GM03348 (cell line): ENCODE data around the gene APMAP.

Experiments
- DNase-seq: peaks from one replicate; pipeline ENCODE4 v3.0.0; 2012; ENCODE audit warnings: low spot score

The APMAP gene

GRCh38 chr20:24965065-24965919 is 27.3 kb downstream of the APMAP start:
- DNase-seq: no peak

- no peak for DNase-seq
These were observed 28.1 kb downstream of the APMAP start for GRCh38 chr20:24964506-24964840.

- DNase-seq: no peak
These were observed 28.7 kb downstream of the APMAP start for GRCh38 chr20:24963672-24964505.

DNA sequence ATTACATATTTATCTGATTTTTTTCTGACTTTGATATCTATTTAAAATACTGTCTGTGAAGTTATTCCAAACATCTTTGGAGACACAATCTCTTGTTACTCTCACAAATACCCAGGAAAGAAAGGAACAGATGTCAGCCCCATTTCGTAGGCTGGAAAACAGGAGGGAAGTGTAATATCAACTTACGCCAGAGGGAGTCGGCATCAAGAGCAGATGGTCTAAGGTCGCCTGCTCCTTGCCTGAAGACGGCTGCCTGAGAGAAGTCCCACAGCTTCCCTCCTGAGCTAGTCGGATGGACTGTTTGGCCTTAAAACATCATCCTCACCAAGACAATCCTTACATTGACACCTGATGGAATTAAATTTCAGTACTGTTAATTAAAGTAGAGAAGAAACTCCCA is 30.0 kb downstream of the APMAP start:
- DNase-seq: no peak

DNA sequence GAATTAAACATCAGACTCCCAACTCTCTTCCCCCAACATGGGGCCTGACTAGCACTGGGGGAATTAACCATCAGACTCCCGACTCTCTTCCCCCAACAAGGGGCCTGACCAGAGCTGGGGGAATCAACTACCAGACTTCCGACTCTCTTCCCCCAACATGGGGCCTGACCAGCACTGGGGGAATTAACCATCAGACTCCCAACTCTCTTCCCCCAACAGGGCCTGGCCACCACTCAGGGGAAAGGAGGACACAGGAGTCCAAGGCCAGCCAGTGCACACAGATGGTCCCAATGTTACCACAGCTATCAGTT is 30.4 kb downstream of the APMAP start:
- DNase-seq: no peak

- DNase-seq: no peak
These were observed 31.0 kb downstream of the APMAP start for GRCh38 chr20:24961384-24962181.

GRCh38 chr20:24960861-24961260 is 31.7 kb downstream of the APMAP start:
- DNase-seq: no peak

DNA sequence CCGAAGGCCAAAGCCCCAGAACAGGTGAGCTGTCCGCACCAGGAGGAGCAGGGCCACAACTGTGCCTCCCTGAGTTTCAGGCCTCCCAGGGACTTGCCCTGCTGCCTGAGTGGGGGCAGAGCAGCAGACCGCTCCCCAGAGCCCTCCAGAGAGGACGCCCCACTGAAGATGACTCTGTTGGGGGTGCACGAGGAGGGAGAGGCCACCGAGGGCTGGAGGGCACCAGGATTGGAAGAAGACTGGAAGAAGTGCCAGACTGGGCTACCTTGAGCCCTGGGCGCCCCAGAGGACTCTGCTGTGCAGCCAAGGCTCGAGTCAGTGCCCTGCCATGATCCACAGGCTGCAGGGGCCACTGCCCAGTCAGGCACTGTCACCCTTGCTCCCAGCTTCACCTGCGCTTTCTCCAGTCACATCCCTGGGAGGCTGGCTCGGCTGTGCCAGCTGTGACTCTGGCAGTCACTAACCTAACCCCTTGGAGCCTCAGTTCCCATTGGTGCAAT is 32.2 kb downstream of the APMAP start:
- no peak for DNase-seq

DNA sequence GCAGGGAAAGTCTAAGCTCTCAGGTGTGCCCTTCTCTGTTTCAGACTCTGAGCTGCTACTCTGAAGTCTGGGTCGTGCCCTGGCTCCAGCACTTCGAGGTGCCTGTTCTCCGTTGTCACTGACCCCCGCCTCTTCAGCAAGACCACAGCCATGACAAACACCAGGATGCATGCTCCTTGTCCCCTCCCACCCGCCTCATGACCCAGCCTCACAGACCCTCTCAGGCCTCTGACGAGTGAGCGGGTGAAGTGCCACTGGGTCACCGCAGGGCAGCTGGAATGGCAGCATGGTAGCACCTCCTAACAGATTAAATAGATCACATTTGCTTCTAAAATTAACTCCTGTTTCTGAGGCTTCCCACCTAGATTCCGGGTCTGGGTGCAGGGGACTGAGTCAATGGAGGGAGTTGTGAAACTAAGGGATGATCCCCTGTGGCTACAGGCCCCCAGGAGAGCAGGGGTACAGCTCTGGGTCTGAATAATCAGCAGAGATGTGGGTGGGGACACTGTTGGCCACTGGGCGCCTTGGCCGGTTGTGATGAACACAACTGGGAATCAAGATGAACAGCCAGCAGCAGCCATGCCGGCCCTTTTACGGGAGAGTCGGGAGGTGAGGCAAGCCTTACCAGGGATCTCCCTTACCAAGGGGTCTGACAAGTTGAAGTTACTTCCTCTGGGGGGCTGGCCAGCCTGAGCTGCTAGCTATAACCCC is 32.8 kb downstream of the APMAP start:
- no peak for DNase-seq

DNA sequence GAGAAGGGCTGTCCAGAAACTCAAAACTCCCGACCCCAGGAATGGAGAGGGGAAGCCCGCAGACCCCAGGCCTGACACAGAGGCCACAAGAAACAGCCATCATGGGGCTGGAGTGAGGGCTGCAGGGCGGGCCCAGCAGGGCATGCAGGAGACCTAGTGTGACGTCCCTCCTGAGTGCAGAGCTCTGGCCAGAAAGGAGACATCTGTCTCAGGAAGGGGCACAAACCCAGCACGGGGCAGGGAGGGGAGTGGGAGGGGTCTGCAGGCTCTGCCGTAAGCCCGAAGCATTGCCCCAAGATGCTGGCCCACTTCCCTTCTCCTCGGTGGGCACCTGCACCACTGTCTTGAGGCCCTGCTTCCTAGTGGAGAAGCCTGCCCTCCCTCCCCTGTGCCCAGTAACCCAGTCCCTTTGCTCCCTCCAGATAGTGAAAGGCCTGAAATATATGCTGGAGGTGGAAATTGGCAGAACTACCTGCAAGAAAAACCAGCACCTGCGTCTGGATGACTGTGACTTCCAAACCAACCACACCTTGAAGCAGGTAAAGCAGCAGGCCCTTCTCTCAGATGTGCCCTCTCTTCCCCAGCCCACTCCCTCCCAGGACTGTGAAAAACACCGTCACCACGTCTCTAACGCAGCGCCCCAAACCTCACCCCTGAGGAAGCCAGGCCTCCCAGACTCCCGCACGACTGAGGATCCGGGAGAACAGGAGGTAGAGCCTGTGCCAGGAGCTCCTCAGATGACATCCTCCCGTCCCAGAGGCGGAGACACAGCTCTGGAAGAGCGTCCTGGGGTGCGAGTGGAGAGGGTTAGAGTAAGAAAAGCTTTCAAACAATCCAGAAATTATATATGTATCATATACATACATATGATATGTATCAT is 33.8 kb downstream of the APMAP start:
- DNase-seq: no peak

GRCh38 chr20:24957326-24958016 is 35.1 kb downstream of the APMAP start:
- no peak for DNase-seq

- DNase-seq: no peak
These were observed 36.3 kb downstream of the APMAP start for GRCh38 chr20:24956001-24956841.

GRCh38 chr20:24955045-24955444 is 37.5 kb downstream of the APMAP start:
- DNase-seq: no peak

- DNase-seq: no peak
These were observed 38.0 kb downstream of the APMAP start for GRCh38 chr20:24954566-24954965.

DNA sequence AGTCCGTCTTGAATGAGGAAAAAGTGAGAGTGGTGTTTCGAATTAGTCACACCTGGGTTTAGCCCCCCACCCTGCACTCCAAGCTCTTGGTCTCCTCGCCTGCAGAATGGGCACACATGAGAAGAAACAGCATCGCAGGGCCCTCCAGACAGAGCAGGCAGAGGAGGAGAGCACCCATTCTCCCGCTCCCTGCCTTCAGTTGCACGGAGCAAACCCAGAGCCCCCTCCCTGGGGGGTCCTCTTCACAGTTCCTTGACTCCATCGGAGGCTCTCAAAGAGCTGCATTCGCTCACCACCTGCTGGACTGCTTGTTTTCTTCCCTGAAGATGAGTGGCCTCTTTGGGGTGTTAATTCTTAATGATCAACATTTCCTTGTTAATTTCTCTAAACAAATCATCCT is 38.4 kb downstream of the APMAP start:
- no peak for DNase-seq

DNA sequence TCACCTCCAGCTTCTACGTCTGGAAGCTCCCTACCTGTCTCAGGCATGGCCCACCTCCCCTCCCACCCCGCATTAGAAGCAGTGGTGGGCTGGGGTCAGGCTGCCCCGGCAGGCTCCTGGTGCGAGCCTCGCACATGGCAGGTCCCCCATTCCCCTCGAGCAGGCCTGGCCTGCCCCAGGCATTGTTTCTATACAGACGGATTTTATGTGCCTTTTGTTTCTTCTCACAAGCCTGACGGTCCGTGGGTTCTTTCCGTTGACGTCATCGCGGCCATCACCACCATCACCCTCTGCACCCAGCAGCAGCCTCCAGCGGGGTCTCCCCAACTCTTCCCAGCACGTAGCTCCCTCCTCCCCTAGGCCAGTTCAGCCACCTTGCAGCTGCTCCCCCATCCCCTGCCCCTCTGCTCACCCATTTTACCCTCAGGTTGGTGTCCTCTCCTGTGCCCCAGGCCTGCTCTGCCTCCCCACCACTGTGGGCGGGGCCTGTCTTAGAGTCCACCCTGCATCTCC is 38.9 kb downstream of the APMAP start:
- DNase-seq: no peak

GRCh38 chr20:24953209-24953575 is 39.4 kb downstream of the APMAP start:
- no peak for DNase-seq

DNA sequence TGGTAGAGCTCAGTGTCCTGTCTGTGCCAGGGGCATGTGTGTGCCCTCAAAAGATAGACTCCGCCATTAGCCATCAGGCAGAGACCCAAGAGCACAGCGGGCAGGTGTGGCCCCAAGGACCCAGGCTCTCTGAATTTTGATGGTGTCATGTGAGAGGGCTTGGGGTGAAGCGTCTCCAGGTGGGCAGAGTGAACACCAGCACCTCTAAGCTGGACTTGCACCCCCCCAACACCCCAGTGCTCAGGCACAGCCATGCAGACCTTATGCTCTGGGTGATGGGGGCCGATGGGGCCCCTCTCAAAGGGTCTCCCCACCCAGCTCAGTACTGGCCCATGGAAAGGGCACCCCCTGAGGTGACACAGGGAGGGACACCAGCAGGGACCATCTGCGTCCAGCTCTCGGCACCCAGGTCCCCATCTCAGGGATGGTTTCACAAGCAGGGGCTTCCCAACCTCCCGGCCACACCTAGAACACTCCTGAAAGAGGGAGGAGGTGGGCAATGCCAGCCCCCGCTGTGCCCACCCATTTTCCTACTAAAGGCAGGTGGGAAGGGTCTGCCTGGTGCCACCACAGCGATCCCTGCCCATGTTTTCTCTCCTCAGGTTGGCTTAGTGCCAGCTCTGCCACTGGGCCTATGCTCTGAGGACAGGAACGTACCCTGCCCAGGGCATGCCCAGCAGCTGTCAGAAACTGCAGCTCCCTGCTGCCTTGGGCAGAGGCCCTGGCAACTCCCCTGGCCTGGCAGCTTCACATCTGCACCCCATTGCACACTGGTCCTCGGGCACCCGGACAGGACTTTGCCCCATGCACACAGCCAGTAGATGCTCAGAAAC is 40.0 kb downstream of the APMAP start:
- DNase-seq: no peak
